SK-N-SH (cell line): Measurements from ENCODE around the gene CRB1. TPM values are rescaled to one million over a fixed set of nuclear protein-coding genes. Genes with fewer than 3 reads are reported as not detected.

ENCODE experiments used
- CTCF ChIA-PET: fragments of 300-600, 350-600 bp; formaldehyde crosslinking; extraction: SDS; loops from one replicate; lab custom pipeline; 2021; lab: Yijun Ruan, JAX
- POLR2A ChIA-PET: fragments of 350-600 bp; sonication (Branson Sonifier 250); formaldehyde crosslinking; extraction: SDS; loops from one replicate; lab custom pipeline; 2020; ENCODE audit warnings: antibody characterized with exemption, inconsistent platforms; lab: Yijun Ruan, JAX
- DNase-seq: peaks from one replicate; pipeline ENCODE4 v3.0.0; 2012
- H2AFZ ChIP-seq: fragments of 200-600 bp; sonication (generic); 2 replicates; pipeline ENCODE4 v1.8.1; 2016; ENCODE audit warnings: antibody characterized with exemption, mild to moderate bottlenecking, low read depth
- H3F3A ChIP-seq: fragments of 200-600 bp; sonication (generic); replicated peaks from 2 replicates; pipeline ENCODE3; 2016; ENCODE audit warnings: antibody characterized with exemption, mild to moderate bottlenecking; ENCODE audit not compliant: insufficient read depth
- H3K27ac ChIP-seq, 2 experiments: fragments of 200-500 bp in 1 of 2; fragments of 200-600 bp in 1 of 2; sonication (Bioruptor generic) in 1 of 2; sonication (generic), shearing (Covaris generic) in 1 of 2; 2 replicates each; pipeline versions ENCODE4 v1.5.1 to v1.6.1; 2014 to 2016; ENCODE audit warnings: low read depth in 2 of 2, inconsistent platforms in 1 of 2, low read length in 1 of 2, mild to moderate bottlenecking in 1 of 2, mixed read lengths in 1 of 2
- H3K27me3 ChIP-seq: fragments of 200-600 bp; sonication (generic), shearing (Covaris generic); 2 replicates; pipeline ENCODE4 v1.6.1; 2016; ENCODE audit warnings: mixed run types; ENCODE audit not compliant: insufficient read depth
- H3K36me3 ChIP-seq, 2 experiments: fragments of 200-500 bp in 1 of 2; fragments of 200-600 bp in 1 of 2; sonication (Bioruptor generic) in 1 of 2; sonication (generic) in 1 of 2; replicated peaks in 1 of 2; 2 replicates each; pipeline versions ENCODE3 to v1.5.1; 2014 to 2016; ENCODE audit warnings: low read length in 1 of 2, mild to moderate bottlenecking in 1 of 2; ENCODE audit not compliant: insufficient read depth in 2 of 2, control insufficient read depth in 1 of 2
- H3K4me1 ChIP-seq, 2 experiments: fragments of 200-500 bp in 1 of 2; fragments of 200-600 bp in 1 of 2; sonication (Bioruptor generic) in 1 of 2; sonication (generic), shearing (Covaris generic) in 1 of 2; 2 replicates each; pipeline versions ENCODE4 v1.5.1 to v1.6.1; 2014 to 2016; ENCODE audit warnings: low read depth in 1 of 2, low read length in 1 of 2, mixed run types in 1 of 2; ENCODE audit not compliant: insufficient read depth in 2 of 2, control insufficient read depth in 1 of 2
- H3K4me2 ChIP-seq: fragments of 200-600 bp; sonication (generic), shearing (Covaris generic); 2 replicates; pipeline ENCODE4 v1.6.1; 2017; ENCODE audit warnings: mixed run types
- H3K4me3 ChIP-seq, 2 experiments: fragments of 200-500 bp in 1 of 2; fragments of 200-600 bp in 1 of 2; sonication (Bioruptor generic) in 1 of 2; sonication (generic), shearing (Covaris generic) in 1 of 2; 2 replicates each; pipeline versions ENCODE4 v1.5.1 to v1.8.1; 2014 to 2016; ENCODE audit warnings: low read depth in 2 of 2, inconsistent platforms in 1 of 2, low read length in 1 of 2, mild to moderate bottlenecking in 1 of 2, mixed read lengths in 1 of 2, moderate library complexity in 1 of 2
- H3K79me2 ChIP-seq: fragments of 200-600 bp; sonication (generic); 2 replicates; pipeline ENCODE4 v1.8.1; 2017; ENCODE audit warnings: mild to moderate bottlenecking; ENCODE audit not compliant: insufficient read depth
- H3K9ac ChIP-seq: fragments of 200-600 bp; sonication (generic); 2 replicates; pipeline ENCODE4 v1.6.1; 2017; ENCODE audit warnings: mixed run types
- H3K9me2 ChIP-seq: fragments of 200-600 bp; sonication (generic); 2 replicates; pipeline ENCODE4 v1.6.1; 2017; ENCODE audit warnings: mixed run types
- H3K9me3 ChIP-seq: fragments of 200-600 bp; sonication (generic); 2 replicates; pipeline ENCODE4 v1.6.1; 2017; ENCODE audit warnings: mixed run types, mild to moderate bottlenecking, moderate library complexity
- H4K20me1 ChIP-seq: fragments of 200-600 bp; sonication (generic); 2 replicates; pipeline ENCODE4 v1.6.1; 2017; ENCODE audit warnings: mild to moderate bottlenecking, mixed run types; ENCODE audit not compliant: insufficient read depth
- CHD2 ChIP-seq: fragments of 150-350 bp; IDR thresholded peaks from 2 replicates; pipeline ENCODE4 v1.6.1; 2018; ENCODE audit warnings: low read length; ENCODE audit not compliant: partially characterized antibody
- CTCF ChIP-seq: fragments of 200-600 bp; sonication (generic); IDR thresholded peaks from 2 replicates; pipeline ENCODE4 v1.6.1; 2017; ENCODE audit warnings: antibody characterized with exemption, mild to moderate bottlenecking, moderate library complexity
- EZH2phosphoT487 ChIP-seq: fragments of 200-600 bp; sonication (generic); IDR thresholded peaks from 2 replicates; pipeline ENCODE4 v1.6.1; 2017; ENCODE audit warnings: low read depth, mixed run types, mild to moderate bottlenecking, antibody characterized with exemption, moderate library complexity, borderline replicate concordance
- FOSL2 ChIP-seq: IDR thresholded peaks from 2 replicates; pipeline ENCODE4 v1.4.0; 2012; ENCODE audit warnings: low read depth, mild to moderate bottlenecking, moderate library complexity, borderline replicate concordance
- GABPA ChIP-seq: IDR thresholded peaks from 2 replicates; pipeline ENCODE4 v1.4.0; 2012; ENCODE audit warnings: low read depth, mild to moderate bottlenecking
- GATA2 ChIP-seq: sonication (generic); formaldehyde crosslinking; IDR thresholded peaks from 2 replicates; pipeline ENCODE4 v1.5.0; 2020; ENCODE audit warnings: mild to moderate bottlenecking, missing genetic modification reagents
- JUND ChIP-seq: IDR thresholded peaks from 2 replicates; pipeline ENCODE4 v1.4.0; 2012
- MAX ChIP-seq: IDR thresholded peaks from 2 replicates; pipeline ENCODE4 v1.4.0; 2012; ENCODE audit warnings: low read depth
- MEF2A ChIP-seq: IDR thresholded peaks from 2 replicates; pipeline ENCODE4 v1.4.0; 2012; ENCODE audit warnings: low read depth, borderline replicate concordance
- NFIC ChIP-seq: IDR thresholded peaks from 2 replicates; pipeline ENCODE4 v1.4.0; 2012; ENCODE audit warnings: borderline replicate concordance
- NRF1 ChIP-seq: IDR thresholded peaks from 2 replicates; pipeline ENCODE4 v1.6.1; 2012; ENCODE audit warnings: low read depth, mild to moderate bottlenecking, low read length
- POLR2AphosphoS5 ChIP-seq: IDR thresholded peaks from 2 replicates; pipeline ENCODE4 v1.6.1; 2012; ENCODE audit warnings: low read depth, low read length
- RCOR1 ChIP-seq: fragments of 150-350 bp; IDR thresholded peaks from 2 replicates; pipeline ENCODE4 v1.6.1; 2017; ENCODE audit warnings: antibody characterized with exemption, low read length
- SMC3 ChIP-seq: IDR thresholded peaks from 2 replicates; pipeline ENCODE4 v1.6.1; 2012; ENCODE audit warnings: low read depth, low read length, improper control_type of control experiment
- USF1 ChIP-seq: IDR thresholded peaks from 2 replicates; pipeline ENCODE4 v1.4.0; 2012; ENCODE audit warnings: low read depth, borderline replicate concordance
- YY1 ChIP-seq: IDR thresholded peaks from 2 replicates; pipeline ENCODE4 v1.4.0; 2012; ENCODE audit warnings: low read depth, mild to moderate bottlenecking
- WGBS: methylation state at CpG from one replicate; pipeline ENCODE4 v1.1.6; 2017; ENCODE audit warnings: low lambda C conversion rate; 5-methylcytosine and 5-hydroxymethylcytosine counted together
- polyA plus RNA-seq, 3 experiments: library from polyadenylated mRNA; depleted of rRNA; stranded (reverse); fragments of >200 nt; gene quantifications; 2 replicates each; pipeline ENCODE4 v1.2.3, GENCODE V29; 2012
- TF ChIP-seq, protein P1 (sequence below): IDR thresholded peaks from 2 replicates; pipeline ENCODE4 v1.6.1; 2012; ENCODE audit warnings: mild to moderate bottlenecking, low read depth, low read length, moderate library complexity
- TF ChIP-seq, protein P2 (sequence below): fragments of 150-350 bp; IDR thresholded peaks from 2 replicates; pipeline ENCODE4 v1.6.1; 2017; ENCODE audit warnings: antibody characterized with exemption, low read length, low read depth, borderline replicate concordance
- TF ChIP-seq, protein P3 (sequence below): IDR thresholded peaks from 2 replicates; pipeline ENCODE4; 2012

CRB1 gene
- polyA plus RNA-seq, 1 of the 3 experiments (the other 2 are of a cell fraction): 0.13 TPM

DNA sequence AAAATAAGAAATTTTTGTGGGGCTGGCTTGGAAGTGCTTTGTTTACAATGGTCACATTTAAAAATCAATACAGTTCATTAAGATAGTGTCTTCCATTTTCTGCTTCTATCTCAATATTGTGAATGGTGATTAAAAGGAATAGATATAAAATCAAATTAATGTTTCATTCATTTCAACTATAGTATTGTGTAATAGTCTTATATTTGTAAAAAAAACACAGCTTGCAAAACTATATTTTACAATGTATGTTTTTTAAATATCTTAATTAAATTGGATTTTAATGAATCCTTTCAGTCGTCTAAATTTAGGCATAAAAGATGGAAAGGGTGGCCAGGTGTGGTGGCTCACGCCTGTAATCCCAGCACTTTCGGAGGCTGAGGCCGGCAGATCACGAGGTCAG, 63.5 kb downstream of the CRB1 start (continued):
- TF ChIP-seq CTCF (no peak), GATA2 (CRISPR knock-in tag) (no peak), POLR2AphosphoS5 (no peak), MEF2A (no peak), NRF1 (no peak)
- TF ChIP-seq, protein P1, sequence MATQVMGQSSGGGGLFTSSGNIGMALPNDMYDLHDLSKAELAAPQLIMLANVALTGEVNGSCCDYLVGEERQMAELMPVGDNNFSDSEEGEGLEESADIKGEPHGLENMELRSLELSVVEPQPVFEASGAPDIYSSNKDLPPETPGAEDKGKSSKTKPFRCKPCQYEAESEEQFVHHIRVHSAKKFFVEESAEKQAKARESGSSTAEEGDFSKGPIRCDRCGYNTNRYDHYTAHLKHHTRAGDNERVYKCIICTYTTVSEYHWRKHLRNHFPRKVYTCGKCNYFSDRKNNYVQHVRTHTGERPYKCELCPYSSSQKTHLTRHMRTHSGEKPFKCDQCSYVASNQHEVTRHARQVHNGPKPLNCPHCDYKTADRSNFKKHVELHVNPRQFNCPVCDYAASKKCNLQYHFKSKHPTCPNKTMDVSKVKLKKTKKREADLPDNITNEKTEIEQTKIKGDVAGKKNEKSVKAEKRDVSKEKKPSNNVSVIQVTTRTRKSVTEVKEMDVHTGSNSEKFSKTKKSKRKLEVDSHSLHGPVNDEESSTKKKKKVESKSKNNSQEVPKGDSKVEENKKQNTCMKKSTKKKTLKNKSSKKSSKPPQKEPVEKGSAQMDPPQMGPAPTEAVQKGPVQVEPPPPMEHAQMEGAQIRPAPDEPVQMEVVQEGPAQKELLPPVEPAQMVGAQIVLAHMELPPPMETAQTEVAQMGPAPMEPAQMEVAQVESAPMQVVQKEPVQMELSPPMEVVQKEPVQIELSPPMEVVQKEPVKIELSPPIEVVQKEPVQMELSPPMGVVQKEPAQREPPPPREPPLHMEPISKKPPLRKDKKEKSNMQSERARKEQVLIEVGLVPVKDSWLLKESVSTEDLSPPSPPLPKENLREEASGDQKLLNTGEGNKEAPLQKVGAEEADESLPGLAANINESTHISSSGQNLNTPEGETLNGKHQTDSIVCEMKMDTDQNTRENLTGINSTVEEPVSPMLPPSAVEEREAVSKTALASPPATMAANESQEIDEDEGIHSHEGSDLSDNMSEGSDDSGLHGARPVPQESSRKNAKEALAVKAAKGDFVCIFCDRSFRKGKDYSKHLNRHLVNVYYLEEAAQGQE: no peak
- TF ChIP-seq, protein P2, sequence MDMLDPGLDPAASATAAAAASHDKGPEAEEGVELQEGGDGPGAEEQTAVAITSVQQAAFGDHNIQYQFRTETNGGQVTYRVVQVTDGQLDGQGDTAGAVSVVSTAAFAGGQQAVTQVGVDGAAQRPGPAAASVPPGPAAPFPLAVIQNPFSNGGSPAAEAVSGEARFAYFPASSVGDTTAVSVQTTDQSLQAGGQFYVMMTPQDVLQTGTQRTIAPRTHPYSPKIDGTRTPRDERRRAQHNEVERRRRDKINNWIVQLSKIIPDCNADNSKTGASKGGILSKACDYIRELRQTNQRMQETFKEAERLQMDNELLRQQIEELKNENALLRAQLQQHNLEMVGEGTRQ: no peak

DNA sequence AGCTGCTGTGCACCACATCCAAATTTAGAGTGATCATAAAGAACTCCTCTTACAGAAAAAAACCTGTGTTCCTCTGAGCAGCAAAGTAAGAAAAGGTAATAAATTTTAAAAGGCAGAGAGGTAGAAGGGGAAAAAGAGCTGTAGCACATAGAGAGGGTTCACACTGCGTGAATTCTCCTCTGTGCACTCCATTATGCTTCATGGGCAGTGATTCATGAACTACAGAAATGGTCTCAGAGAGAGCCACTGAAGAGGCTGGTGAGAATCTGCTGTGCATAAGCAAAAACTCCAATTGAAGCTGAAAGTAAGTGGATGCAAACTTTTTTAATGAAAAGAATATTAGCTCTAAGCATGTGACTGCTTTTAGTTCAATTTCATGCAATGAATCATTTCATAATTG, 65.0 kb downstream of the CRB1 start:
- ChIA-PET CTCF (interaction anchor here (0.7 to 1.4 kb wide), 5 partner anchors 9 to 275 kb away, joined by 3 to 5 read pairs (median 3); no protein-coding TSS in a partner anchor), POLR2A (no interaction called here)
- Histone ChIP-seq H3K79me2 (no peaks in the 10 kb centered on the region), H3K4me1 (no peaks in the 10 kb centered on the region; a peak in 2 of 4 replicates), H2AFZ (no peak overlapping the region; the same call in 1 of the 2 replicates), H3K27ac (peak overlapping the region in 1 of 2 experiments; percentile 39; a peak in 1 of 4 replicates), H3K9ac (no peak overlapping the region), H3K4me3 (no peak overlapping the region), H3K9me2 (no peaks in the 10 kb centered on the region), H3K9me3 (no peaks in the 10 kb centered on the region), H3F3A (no peaks in the 10 kb centered on the region), H3K36me3 (no peaks in the 10 kb centered on the region), H3K4me2 (no peak overlapping the region), H4K20me1 (no peaks in the 10 kb centered on the region), H3K27me3 (no peaks in the 10 kb centered on the region)
- no peak for DNase-seq
- 70% methylated on average over 1 of the region's 1 CpG for WGBS
- TF ChIP-seq CTCF (no peak), EZH2phosphoT487 (no peak), YY1 (no peak), POLR2AphosphoS5 (no peak), MAX (no peak), CHD2 (no peak), USF1 (no peak), GABPA (no peak), GATA2 (CRISPR knock-in tag) (no peak), NFIC (no peak), RCOR1 (no peak), SMC3 (no peak), JUND (no peak), FOSL2 (no peak)
- TF ChIP-seq, protein P3, sequence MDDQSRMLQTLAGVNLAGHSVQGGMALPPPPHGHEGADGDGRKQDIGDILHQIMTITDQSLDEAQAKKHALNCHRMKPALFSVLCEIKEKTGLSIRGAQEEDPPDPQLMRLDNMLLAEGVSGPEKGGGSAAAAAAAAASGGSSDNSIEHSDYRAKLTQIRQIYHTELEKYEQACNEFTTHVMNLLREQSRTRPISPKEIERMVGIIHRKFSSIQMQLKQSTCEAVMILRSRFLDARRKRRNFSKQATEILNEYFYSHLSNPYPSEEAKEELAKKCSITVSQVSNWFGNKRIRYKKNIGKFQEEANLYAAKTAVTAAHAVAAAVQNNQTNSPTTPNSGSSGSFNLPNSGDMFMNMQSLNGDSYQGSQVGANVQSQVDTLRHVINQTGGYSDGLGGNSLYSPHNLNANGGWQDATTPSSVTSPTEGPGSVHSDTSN: no peak
- TF ChIP-seq, protein P2: no peak
